NCI-H146 (cell line): ENCODE measurements around the gene FILIP1.
"Not testable (repeated sequence)": the region's sequence is repeated elsewhere in the genome, so short reads cannot be mapped to it uniquely, and the experiment has no call there.

Experiments used
- DNase-seq: peaks from one replicate; lab custom pipeline; 2025; lab: John Stamatoyannopoulos, UW

Gene FILIP1

DNA sequence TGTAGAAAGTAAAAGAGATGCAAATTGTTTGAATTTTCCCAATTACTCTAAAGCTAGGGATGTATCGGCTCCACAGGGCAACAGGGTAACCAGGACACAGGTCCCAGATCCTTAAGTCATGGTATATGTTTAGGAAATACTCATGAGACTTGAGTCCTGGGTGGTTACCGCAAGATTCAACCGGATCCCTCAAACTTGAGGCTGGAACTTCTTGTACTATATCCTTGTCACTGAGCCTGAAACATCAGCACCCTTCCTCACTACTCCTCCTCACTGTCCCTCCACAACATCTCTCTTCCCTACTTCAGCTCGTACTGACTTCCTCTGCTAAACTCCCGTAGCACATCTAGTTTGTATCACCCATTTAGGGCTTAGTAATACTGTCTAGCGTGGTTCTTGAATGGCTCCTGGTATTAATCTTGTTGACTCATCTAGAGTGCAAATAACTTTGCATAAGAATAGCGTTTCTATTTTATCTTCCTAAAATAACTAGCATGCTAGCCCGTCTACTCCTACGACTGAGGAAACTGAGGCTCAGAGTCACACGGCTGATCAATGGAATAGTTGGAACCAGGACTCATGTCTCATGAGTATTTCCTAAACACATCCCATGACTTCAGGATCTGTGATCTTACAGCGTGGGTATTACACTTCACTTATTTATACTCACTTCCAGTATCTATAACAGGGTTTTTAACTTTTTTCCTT, 72.1 kb downstream of the FILIP1 start:
- DNase-seq: no peak

DNA sequence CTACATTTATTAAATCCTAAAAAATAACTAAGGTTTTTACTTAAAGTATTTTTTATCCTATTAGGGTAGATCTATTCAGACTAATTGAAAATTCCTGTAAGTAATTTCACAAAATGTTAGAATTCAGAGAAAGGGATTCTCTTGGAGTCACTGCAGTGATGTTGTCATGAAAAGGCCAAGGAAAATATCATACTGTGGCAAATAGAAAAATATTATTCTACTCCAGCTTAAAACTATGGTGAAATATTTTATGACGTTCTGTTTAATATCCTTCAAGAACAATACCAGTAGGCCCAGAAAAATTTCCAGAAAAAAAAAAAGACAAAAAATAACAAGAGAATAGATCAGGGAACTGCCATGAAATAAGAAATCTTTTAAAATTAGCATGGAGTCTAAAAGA, 73.6 kb downstream of the FILIP1 start:
- no peak for DNase-seq

DNA sequence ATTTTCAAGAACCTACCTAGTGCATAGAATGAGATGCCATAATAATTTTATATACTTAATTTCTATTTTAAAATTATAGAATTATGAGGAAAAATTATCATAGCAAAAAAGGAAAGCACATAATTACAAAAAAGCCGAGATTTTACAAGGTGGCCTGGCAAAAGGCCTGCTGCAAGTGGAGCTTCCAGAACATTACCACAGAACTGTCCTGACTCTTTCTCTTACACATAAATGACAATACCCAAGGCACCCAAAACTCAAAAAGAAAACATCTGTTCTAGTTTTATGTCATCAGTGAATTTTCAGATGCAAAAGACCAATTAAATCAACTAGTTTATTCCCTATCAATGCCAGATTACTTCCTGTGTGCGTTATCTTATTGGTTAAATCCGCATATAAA, 74.2 kb downstream of the FILIP1 start:
- DNase-seq: no peak

DNA sequence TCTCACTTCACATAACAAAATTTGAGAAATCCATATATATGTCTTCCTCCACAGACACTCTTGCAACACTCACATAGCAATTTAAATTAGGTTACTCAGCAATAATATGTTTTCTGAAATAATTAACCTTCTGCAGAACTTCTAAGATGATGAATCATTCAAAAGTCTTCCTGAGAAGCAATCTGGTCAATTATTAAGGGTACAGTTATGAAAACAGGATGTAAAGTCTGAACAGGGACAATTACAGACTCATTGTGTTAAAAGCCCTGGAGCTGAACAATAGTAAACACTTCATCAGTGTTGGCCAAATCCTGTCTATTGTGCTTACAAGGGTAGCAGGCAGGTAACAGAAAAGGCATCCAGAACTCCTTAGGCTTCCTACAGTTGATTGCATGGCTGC, 75.4 kb downstream of the FILIP1 start:
- DNase-seq: no peak

DNA sequence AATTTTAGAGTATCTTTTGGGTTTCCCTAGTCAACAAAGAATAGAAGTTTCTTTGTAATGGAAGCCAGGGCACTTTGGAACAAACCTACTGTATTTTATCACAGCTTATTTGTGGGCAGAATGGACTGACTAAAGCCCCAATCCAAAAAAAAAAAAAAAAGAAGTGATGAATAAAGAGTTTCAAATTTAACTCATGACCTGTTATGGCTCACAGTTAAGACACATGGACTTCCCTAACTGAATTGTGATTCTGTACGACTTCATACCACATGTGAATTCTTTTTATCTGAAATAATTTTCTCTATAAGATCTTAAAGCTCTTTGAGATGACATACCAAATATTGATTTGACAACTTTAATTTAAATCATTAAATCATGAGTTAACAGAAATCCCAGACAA, 77.2 kb downstream of the FILIP1 start:
- DNase-seq: no peak

DNA sequence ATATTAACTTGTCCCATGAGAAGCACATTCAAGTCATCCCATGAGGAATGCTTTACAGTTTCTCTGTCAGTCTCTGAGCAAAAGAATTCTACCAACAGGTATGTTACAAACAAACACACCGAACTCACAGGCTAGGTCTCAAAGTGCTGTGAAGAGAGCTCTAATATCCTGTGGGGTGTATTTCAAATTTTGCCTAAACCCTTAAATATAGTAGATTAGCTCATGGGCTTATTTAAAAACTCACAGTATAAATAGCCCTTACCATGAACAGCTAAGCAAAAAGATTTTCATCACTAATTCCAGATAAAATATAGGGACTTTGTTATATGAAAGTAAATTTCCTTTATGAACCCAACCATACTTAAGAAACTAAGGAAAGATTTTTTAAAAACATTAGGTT, 77.8 kb downstream of the FILIP1 start:
- DNase-seq: no peak

DNA sequence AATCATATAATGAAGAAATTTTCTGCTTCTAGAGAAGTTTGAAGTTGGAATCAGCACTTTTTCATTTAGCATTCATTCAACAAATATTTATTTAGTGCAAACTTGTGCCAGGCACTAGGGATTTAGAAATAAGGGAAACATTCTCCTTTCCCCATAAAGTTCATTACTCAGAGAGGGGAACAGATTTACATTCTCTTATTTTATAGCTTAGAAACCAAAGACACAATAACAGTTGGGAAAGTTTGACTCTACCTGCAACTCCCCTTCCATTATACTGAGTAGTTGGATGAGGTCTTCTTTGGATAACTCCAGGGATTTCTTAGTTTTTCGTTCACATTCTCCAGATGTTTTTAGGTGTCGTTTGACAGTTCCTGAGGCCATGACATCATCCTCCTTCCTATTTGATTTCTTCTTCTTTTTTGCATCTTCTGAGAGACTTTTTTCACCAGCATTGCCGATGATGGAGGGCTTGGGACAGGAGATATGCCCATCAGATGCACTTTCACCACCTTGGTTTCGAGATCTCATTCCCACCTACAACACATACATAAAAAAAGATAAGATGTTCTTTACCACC, 79.1 kb downstream of the FILIP1 start:
- DNase-seq: no peak

DNA sequence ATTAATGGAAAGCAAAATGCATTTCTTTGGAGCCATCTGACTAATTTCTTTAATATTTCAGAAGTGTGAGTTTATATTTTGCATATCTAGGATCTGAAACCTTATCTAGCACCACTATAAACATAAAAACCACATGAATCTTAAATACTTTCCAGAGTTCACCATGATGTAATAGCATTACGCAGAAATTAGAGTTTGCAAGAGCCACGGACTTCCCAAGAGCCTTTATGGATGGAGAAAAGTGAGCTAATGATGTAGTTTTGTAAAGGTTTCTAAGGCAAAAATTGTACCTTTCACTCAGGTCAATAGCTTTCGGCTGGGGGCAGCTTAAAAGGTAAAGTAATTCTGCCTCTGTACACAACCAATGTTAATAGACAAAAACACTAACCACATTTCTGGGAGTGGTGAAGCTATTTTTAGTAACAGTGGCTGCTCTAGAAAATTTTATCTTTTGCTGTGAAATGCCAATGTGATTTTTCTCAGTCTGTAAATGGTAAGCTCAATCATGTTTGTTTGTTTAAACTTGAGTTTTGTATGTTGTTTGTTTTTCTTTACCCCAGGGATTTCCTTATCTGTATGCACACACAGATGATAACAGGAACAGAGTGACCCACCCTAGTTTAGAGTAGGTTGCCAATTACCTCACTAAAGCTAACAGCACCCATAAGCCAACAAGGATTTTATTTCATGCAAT, 80.5 kb downstream of the FILIP1 start:
- DNase-seq: no peak

DNA sequence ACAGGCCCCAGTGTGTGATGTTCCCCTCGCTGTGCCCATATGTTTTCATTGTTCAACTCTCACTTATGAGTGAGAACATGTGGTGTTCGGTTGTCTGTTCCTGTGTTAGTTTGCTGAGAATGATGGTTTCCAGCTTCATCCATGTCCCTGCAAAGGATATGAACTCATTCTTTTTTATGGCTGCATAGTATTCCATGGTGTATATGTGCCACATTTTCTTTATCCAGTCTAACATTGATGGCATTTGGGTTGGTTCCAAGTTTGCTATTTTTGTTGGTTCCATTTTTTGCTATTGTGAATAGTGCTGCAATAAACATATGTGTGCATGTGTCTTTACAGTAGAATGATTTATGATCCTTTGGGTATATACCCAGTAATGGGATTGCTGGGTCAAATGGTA, 83.0 kb downstream of the FILIP1 start:
- DNase-seq: not testable (repeated sequence)

DNA sequence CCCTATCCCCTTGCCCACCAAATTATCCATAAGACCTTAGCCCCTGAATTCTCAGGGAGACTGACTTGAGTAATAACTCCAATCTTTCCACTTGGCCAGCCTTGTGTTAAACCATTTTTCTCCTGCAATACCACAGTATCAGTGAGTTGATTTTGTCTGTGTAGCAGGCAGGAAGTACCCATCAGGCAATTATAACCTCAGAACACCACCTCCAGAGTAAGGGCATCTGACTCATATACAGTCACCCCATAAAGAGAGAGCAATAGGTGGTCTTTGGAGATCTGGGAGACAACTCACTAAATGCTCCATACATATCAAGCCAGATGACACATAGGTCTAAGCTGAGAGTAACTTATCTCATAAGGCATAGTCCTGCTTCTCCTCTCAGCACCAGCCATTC, 83.7 kb downstream of the FILIP1 start:
- no peak for DNase-seq

DNA sequence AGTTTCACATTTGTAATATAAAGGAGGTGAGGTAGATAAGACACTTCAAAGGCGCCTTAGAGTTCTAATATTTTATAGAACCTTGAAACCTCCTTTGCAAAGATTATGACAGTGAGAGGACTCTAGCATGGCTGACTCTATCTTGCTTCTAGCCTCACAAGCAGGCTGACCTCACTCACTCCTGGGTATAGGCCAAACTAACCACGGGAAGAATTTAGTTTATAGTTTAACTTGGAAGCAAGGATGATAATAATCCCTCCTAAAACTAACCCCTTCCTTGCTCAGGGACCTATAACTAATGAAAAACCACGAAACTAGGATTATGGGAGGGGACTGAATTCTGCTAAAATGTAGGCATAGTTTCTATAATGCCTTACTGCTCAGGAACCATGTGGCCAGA, 84.3 kb downstream of the FILIP1 start:
- no peak for DNase-seq

DNA sequence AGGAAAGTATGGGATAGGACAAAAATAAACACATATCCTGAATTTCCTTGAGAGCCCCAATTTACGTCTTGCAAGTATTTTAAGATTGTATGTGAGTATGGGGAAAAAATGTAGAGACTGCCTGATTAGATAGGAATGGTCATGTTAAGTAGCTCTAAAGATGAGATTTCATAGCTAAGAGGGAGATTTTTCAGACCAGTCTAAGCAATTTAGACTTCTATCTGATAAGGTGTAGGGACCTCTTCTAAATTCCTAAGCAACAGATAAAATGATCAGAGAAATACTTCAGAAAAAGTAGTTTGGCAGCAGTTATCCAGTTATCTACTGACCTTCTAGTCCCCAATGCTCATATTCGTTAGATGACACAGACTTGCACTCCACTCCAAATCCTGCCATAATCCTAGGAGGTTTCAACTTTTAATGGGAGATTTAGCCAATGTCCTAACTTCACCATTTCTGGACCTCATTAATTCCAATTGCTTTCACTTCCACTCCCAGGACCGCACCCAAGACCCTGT, 90.0 kb downstream of the FILIP1 start:
- no peak for DNase-seq

DNA sequence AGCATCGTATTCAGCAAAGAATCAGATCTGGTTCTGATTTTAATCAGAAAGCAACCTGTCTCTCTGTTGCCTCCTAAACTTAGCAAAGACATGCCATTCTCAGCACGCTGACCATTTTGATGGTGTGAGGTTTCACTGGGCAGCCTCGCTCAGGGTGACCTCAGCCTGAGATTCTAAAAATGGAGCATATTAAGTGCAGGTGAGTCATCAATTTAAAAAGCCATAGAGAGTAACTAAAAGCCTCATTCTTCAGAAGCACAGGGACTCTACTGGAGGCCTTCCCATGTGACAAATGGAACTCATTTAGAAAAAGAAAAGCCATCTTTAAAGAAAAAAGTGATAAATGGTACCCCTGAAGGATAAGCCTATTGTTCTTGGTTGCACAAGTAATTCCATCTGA, 91.3 kb downstream of the FILIP1 start:
- no peak for DNase-seq

DNA sequence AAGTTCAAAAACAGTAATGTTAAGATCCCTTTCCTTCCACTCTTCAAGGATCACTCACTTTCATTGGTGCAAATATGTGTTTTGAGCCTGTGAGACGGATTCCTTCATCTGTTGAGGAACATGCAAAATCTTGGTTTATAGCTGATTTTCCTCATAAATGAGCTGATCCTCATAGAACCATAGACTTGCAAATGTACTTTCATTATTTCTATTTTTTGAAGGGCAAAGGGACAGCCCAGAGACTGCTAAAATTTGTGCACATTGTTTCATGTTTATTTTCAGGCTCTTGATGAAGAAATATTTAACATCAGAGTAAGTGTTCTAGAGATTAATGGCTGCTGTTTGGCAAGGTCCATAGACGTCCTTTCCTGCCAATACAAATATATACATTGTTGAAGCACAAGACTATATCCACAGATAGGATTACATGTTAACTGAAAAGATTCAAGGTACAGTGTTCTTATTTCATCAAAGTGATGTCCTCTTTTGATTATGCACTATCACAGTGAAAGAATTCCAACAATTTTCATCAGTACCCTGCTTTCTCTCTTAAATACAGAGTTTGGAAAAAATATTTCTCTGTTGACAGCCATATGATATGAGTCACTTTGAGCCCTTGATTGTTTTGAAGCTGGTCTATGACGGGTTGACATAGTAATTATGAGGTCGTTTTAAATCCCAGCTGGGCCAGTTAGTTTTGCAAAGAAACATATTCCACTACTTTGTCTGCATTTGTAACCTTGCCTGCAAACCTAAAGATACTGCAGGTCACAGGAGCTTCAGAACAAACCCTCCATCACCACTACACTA, 95.7 kb downstream of the FILIP1 start:
- no peak for DNase-seq

DNA sequence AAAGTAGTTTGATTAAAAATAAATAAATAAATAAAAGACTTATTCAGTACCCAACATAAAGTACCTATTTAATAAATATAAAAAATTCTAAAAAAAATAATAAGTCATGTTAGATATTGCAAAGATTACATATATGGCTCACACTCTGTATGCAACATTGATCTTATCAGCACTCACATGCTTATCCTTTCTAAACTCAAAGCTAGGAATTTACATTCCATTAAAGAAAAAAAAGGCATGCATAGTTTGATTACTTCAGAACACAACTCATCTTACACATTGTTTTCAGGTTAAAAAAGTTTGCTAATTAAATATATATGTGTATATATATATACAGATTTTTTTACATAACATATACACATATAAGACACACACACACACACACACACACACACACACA, 96.4 kb downstream of the FILIP1 start:
- DNase-seq: no peak

DNA sequence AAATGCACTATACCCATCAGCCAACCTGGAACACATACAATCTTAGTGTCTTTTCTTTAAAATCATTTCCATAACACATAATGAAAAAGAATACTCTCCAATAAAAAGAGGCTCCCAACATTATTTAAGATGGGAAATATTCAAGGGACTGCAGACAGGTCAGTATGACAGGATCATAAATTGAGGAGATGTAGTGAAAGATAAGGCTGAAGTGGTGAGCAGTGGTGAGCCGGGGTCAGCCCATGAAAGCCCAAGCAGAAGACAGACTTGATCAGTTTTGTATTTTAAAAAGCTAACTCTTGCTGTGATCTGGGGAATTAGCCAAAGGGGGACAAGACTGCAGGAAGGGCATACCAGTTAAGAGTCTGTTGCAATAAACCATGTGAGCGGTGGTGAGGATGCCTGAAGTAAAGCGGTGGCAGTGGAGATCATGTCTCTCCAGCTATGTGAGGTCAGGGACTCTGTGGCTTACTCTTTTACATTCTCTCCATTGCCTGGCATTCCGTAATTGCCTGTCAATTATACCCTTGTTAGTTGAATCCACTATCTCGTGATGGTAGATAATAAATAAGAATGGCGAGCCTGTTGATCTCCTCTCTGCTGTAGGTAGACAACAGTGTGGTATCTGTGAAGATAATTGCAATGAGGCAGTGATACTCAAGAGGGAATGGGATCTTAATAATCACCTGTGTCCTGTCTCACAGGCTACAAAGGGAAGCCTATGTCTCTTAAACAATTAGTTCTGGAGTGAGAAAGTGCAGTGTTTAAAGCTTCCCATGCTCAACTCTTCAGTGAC, 97.4 kb downstream of the FILIP1 start:
- DNase-seq: no peak

DNA sequence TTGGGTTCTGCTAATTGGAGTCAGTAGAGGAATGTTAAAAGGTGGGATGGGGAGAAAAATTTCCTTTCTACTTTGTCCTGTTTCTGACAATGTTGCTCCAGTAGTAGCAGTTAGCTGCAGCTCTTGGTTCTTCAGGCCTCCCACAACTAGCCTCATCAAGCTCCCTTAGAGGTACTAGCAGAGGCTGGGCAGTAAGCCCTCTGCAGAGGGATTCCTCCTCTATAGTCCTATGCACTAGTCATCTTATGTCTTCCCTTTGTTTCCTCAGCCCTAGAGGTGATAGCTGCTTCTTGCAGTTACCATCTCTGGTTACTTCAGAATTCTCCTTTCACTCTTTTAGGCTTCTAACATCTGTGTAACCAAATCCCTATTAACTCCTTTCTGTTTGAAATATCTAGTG, 99.8 kb downstream of the FILIP1 start:
- no peak for DNase-seq

DNA sequence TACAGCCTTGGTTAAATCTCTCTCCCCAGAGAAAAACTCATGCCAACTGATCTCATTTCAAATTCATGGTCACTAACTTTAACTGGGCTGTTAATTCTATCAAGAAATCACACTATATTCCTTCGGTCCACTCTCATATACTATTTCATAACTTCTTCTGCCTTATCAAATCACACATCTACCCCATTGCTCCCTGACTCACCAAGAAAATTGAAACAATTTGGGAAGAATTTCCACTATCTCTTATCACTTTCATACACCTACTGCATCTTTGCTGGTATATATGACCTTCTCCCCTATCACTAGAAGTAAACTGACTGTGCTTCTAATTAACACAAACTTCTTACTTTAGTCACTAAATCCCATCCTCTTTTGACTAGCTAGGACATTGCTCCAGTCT, 102.3 kb downstream of the FILIP1 start:
- DNase-seq: no peak

DNA sequence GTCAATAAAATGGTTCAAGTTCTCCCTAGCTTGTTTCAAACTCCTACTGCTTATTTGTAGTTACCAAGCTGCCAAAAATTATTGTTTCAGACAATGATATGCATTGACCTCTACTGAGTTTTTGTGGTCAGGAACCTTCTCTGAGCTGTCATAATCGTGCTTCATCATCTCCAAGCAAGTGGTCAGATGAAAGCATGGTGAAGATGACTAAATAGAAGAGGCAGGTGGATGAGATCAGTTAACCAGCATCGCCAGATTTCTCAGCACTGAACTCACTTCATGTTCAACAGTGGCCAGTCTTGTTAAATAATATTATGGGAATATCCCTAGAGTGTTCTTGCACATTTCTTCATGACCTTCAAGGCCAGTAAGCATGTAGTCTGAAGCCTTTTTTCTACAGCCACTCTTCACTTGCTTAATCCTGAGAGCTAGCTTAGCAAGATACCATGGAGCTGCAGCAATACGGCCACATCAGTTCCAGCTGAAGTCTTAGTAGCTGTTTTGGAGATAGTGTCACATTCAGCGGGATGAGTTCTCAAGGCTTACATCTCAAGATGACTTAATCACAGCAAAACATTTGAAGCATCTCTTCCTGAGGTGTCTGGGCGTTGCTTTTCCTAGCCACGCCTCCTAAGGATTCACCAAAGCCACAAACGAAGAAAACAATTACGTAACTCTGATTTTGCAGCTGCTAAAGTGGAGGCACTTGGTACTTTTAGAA, 107.4 kb downstream of the FILIP1 start:
- DNase-seq: no peak

DNA sequence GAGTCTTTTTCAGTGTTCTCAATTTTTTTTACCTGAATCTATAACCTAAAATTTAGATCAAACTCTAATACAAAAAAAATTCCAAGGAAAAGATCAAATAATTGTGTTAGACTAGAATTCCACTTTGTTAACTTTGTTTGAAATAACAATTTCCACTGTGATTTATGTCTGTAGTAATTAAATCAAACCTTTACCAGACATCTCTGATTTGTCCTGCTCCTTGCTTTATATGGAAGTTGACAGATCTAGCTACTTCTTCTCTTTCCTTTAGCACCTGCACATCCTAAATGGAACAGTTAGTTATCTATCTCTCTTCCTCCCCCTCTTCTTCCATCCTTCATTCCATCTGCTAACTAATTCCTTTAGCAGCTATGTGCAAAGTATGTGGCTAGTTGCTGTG, 109.5 kb downstream of the FILIP1 start:
- no peak for DNase-seq

DNA sequence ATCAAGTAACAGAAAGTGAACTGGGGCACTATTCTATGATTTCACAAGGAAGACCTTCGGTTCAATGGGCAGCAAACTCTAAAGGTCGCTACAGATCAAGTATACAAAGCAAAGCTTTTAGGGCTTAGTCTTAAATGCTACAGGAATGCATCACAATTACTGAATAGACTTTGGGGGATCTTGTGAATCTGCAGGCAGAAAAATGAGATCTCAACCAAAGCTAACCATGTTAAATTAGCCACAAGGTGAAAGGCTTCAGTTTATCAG, 111.0 kb downstream of the FILIP1 start:
- no peak for DNase-seq
